ENCODE results near the gene TCF3.

DNA sequence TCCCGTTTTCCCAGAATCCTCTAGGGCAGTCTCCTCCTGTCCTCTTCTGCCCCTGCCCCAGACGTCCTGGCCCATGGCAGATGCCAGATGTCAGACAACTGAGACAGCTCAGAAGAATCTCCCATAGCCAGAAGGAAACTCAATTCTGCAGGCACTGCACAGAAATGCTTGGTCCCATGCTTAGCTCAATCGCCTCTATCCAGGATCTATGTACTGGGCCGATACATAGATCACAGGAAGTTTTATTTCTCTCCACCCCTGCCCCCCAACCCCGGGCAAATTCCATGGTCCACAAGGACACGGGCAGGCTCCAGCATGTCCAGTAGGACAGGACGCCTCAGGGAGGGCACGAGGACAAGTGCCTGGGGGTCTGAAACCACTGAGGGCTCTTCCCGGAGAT lies 64.5 kb downstream of the TCF3 start:
- TF ChIP-seq, protein P1, sequence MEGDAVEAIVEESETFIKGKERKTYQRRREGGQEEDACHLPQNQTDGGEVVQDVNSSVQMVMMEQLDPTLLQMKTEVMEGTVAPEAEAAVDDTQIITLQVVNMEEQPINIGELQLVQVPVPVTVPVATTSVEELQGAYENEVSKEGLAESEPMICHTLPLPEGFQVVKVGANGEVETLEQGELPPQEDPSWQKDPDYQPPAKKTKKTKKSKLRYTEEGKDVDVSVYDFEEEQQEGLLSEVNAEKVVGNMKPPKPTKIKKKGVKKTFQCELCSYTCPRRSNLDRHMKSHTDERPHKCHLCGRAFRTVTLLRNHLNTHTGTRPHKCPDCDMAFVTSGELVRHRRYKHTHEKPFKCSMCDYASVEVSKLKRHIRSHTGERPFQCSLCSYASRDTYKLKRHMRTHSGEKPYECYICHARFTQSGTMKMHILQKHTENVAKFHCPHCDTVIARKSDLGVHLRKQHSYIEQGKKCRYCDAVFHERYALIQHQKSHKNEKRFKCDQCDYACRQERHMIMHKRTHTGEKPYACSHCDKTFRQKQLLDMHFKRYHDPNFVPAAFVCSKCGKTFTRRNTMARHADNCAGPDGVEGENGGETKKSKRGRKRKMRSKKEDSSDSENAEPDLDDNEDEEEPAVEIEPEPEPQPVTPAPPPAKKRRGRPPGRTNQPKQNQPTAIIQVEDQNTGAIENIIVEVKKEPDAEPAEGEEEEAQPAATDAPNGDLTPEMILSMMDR (IDR thresholded peaks at IDR 0.05) = no peak
- TF ChIP-seq ZFX (IDR thresholded peaks at IDR 0.05; ENCODE audit: borderline replicate concordance) = no peak

All from 22Rv1 (cell line).